K562 (cell line): Measurements from ENCODE around the gene CD160. TPM values are rescaled to one million over a fixed set of nuclear protein-coding genes. Genes with fewer than 3 reads are reported as not detected.

ENCODE experiments used
- ATAC-seq: fragments of 200-7000 bp; cut with Tn5 transposase; 3 replicates; pipeline ENCODE4 v1.9.1; 2020; ENCODE audit warnings: moderate library complexity
- BruUV-seq: library from RNA; stranded (reverse); fragments of 400-500 nt; replicated peaks from 2 replicates; lab custom pipeline; 2021; lab: Mats Ljungman, UMichigan
- CTCF ChIA-PET: fragments of 300-600 bp; formaldehyde crosslinking; extraction: SDS; loops from one replicate; lab custom pipeline; 2021; ENCODE audit warnings: low intra/inter-chr PET ratio; lab: Yijun Ruan, JAX
- POLR2A ChIA-PET: fragments of 300-600, 350-650 bp; sonication (Branson Sonifier 250); formaldehyde crosslinking; extraction: SDS; loops from one replicate; lab custom pipeline; 2021; ENCODE audit warnings: antibody characterized with exemption, inconsistent platforms; lab: Yijun Ruan, JAX
- DNase-seq, 4 experiments: peaks; one replicate each; pipeline versions ENCODE4 v3.0.0 to v3.0.0-alpha.2; 2011 to 2018; ENCODE audit warnings: low spot score in 3 of 4, mixed read lengths in 3 of 4; ENCODE audit errors: extremely low read depth in 1 of 4
- FAIRE-seq: peaks from 2 replicates; lab custom pipeline; 2011; peaks lifted over from hg19 to GRCh38; lab: Jason Lieb, UNC
- H2AFZ ChIP-seq: 2 replicates; pipeline ENCODE4 v1.6.0; 2011; ENCODE audit warnings: low read depth, low read length, control low read depth, inconsistent platforms
- H3K27ac ChIP-seq: fragments of 200-600 bp; 3 replicates; pipeline ENCODE4 v1.8.0; 2011; ENCODE audit warnings: low read depth, mild to moderate bottlenecking, control low read depth, inconsistent platforms, low read length, moderate library complexity, mixed read lengths; ENCODE audit errors: extremely low read depth
- H3K27me3 ChIP-seq, 2 experiments: fragments of 300-600 bp in 1 of 2; 2 replicates in 1 of 2; 3 replicates in 1 of 2; pipeline versions ENCODE4 v1.6.0 to v1.8.0; 2011; ENCODE audit warnings: inconsistent platforms in 2 of 2, low read length in 2 of 2, mild to moderate bottlenecking in 1 of 2, mixed read lengths in 1 of 2, moderate library complexity in 1 of 2; ENCODE audit not compliant: control insufficient read depth in 2 of 2, insufficient read depth in 2 of 2
- H3K36me3 ChIP-seq: fragments of 300-600 bp; 3 replicates; pipeline ENCODE4 v1.8.0; 2011; ENCODE audit warnings: mild to moderate bottlenecking, low read length, inconsistent platforms; ENCODE audit not compliant: control insufficient read depth, insufficient read depth
- H3K4me1 ChIP-seq, 2 experiments: fragments of 200-600 bp in 1 of 2; replicated peaks in 1 of 2; 2 replicates in 1 of 2; 3 replicates in 1 of 2; pipeline versions ENCODE4 v1.5.1 to v1.8.0; 2011; ENCODE audit warnings: inconsistent platforms in 2 of 2, low read length in 2 of 2, mild to moderate bottlenecking in 1 of 2, mixed read lengths in 1 of 2, moderate library complexity in 1 of 2; ENCODE audit not compliant: control insufficient read depth in 2 of 2, insufficient read depth in 2 of 2
- H3K4me2 ChIP-seq: 2 replicates; pipeline ENCODE4 v1.6.1; 2011; ENCODE audit warnings: low read length, control low read depth, inconsistent platforms, mixed read lengths; ENCODE audit not compliant: insufficient read depth
- H3K4me3 ChIP-seq: fragments of 200-600 bp; sonication (generic), shearing (Covaris generic); 2 replicates; pipeline ENCODE4 v1.5.1; 2016; ENCODE audit warnings: control low read depth, inconsistent platforms
- H3K79me2 ChIP-seq: fragments of 200-600 bp; 3 replicates; pipeline ENCODE4 v1.8.0; 2011; ENCODE audit warnings: low read length, inconsistent platforms; ENCODE audit not compliant: control insufficient read depth, insufficient read depth
- H3K9ac ChIP-seq, 2 experiments: 2 replicates each; pipeline versions ENCODE4 v1.6.0 to v1.6.1; 2011; ENCODE audit warnings: low read depth in 2 of 2, low read length in 2 of 2, control low read depth in 1 of 2, inconsistent platforms in 1 of 2, mild to moderate bottlenecking in 1 of 2, mixed read lengths in 1 of 2; ENCODE audit not compliant: insufficient read depth in 1 of 2
- H3K9me1 ChIP-seq: one replicate; pipeline ENCODE4 v1.6.0; 2011; ENCODE audit warnings: inconsistent platforms, mild to moderate bottlenecking, low read length, moderate library complexity; ENCODE audit not compliant: control insufficient read depth, insufficient read depth
- H3K9me3 ChIP-seq: replicated peaks from 2 replicates; pipeline ENCODE4 v1.5.1; 2011; ENCODE audit warnings: low read depth, low read length, inconsistent platforms; ENCODE audit not compliant: control insufficient read depth, insufficient read depth
- H4K20me1 ChIP-seq: replicated peaks from 2 replicates; pipeline ENCODE4 v1.6.1; 2011; ENCODE audit warnings: low read length, inconsistent platforms, mixed read lengths; ENCODE audit not compliant: control insufficient read depth, insufficient read depth
- EP300 ChIP-seq: IDR thresholded peaks from 2 replicates; pipeline ENCODE4 v1.6.1; 2012; ENCODE audit warnings: low read length, improper control_type of control experiment
- HDAC3 ChIP-seq: fragments of 450-650 bp; IDR thresholded peaks from 2 replicates; pipeline ENCODE4 v1.6.1; 2018; ENCODE audit warnings: borderline replicate concordance, mild to moderate bottlenecking, moderate library complexity; ENCODE audit not compliant: partially characterized antibody
- NFRKB ChIP-seq: fragments of 450-650 bp; IDR thresholded peaks from 2 replicates; pipeline ENCODE4 v1.6.1; 2016; ENCODE audit warnings: low read depth
- RBM34 ChIP-seq: fragments of 200-400 bp; formaldehyde crosslinking; IDR thresholded peaks from 2 replicates; pipeline ENCODE4 v1.6.1; 2018; ENCODE audit warnings: low read length, borderline replicate concordance; ENCODE audit not compliant: insufficient read depth
- SREBF2 ChIP-seq: sonication (generic); formaldehyde crosslinking; IDR thresholded peaks from 2 replicates; pipeline ENCODE4 v1.4.0; 2020; ENCODE audit warnings: mild to moderate bottlenecking, missing genetic modification reagents
- TOE1 ChIP-seq, 2 experiments: fragments of 450-650 bp in 1 of 2; sonication (generic) in 1 of 2; formaldehyde crosslinking in 1 of 2; IDR thresholded peaks; 2 replicates each; pipeline versions ENCODE4 v1.7.1 to v1.8.0; 2016 to 2022; ENCODE audit warnings: borderline replicate concordance in 2 of 2, mild to moderate bottlenecking in 2 of 2, antibody characterized with exemption in 1 of 2, inconsistent platforms in 1 of 2, low read depth in 1 of 2, missing genetic modification reagents in 1 of 2, moderate library complexity in 1 of 2
- WGBS: fragments of 100-300 bp; shearing (Covaris generic); methylation state at CpG from one replicate; pipeline ENCODE4 v1.1.6; 2016; ENCODE audit warnings: low coverage, mixed read lengths; ENCODE audit not compliant: insufficient coverage; ENCODE audit errors: missing lambda C conversion rate; 5-methylcytosine and 5-hydroxymethylcytosine counted together
- in situ Hi-C: fragments of 300-500 bp; cut with MboI; formaldehyde crosslinking; loops from 4 replicates; pipeline ENCODE4 v1.15.0; 2018; ENCODE audit warnings: inconsistent platforms, mixed read lengths
- intact Hi-C: fragments of 100-400 bp; cut with micrococcal nuclease; formaldehyde crosslinking; loops from 2 replicates; pipeline ENCODE4 v1.14.2; 2022
- polyA plus RNA-seq, 8 experiments: library from polyadenylated mRNA; depleted of rRNA in 4 of 8; stranded (reverse) in 5 of 8; unstranded in 3 of 8; fragments of >200 nt; fragmentation: Nextera tagmentation in 2 of 8; fragmentation: Illumina TruSeq in 1 of 8; extraction: Ambion mirVana in 2 of 8; extraction: Trizol in 1 of 8; gene quantifications; 2 replicates each; pipeline versions ENCODE4 v1.2.1 to v1.2.3, GENCODE V29; 2011 to 2014; ENCODE audit warnings: inconsistent platforms in 1 of 8, missing spikeins in 1 of 8
- total RNA-seq, 7 experiments: library from RNA; depleted of rRNA in 6 of 7; stranded (reverse); fragments of >200 nt in 6 of 7; fragmentation: Illumina TruSeq in 2 of 7; extraction: Trizol in 2 of 7; gene quantifications; 2 replicates each; pipeline versions ENCODE4 v1.2.1 to v1.2.3, GENCODE V29; 2011 to 2021; ENCODE audit warnings: low replicate concordance in 1 of 7

The CD160 gene
- total and polyA plus RNA-seq, 9 of the 15 experiments (the other 6 are each of a cell fraction or from before 2014, with no cell fraction given) = 0.01 TPM; not detected in 8

DNA sequence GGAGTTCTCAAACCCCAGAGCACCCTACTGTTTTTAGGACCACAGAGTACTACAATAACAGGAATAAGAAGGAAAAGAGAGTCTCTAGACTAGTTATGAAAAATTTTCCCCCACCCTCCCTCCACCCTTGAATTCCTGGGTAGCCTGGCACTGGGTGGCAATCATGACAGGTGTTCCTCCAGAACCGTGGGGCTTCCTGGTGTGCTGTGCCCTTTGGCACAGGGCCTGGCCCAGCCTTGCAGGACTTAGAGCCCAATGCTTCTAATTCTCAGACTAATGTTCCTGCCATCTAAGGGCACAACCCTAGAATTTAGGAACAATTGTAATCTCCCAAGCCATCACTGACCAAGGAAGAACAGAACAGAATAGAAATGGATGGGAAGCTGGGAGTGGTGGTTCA is 1.5 kb upstream of the CD160 start:
- Histone ChIP-seq H3K27me3 (0 out of 5 replicates have a peak, but pooled peaks cover 0 to 6% of the 10 kb centered on the region in 2 experiments), H3K4me2 (no peak overlapping the region), H3K4me1 (peaks cover 4 to 9% of the 10 kb centered on the region in 2 experiments; a peak in 3 of 5 replicates), H3K36me3 (no peaks in the 10 kb centered on the region), H4K20me1 (no peaks in the 10 kb centered on the region), H3K9me1 (no peaks in the 10 kb centered on the region), H3K79me2 (no peaks in the 10 kb centered on the region), H3K4me3 (no peak overlapping the region), H3K27ac (no peak overlapping the region), H3K9ac (no peak overlapping the region), H3K9me3 (no peaks in the 10 kb centered on the region), H2AFZ (no peak overlapping the region)
- CTCF ChIA-PET = no interaction called here
- FAIRE-seq (no peak), ATAC-seq (no peak), DNase-seq (no peak)
- WGBS = 7% methylated on average over 1 of the region's 1 CpG
- POLR2A ChIA-PET = no interaction called here
- TF ChIP-seq SREBF2 (no peak), HDAC3 (no peak), EP300 (no peak), NFRKB (no peak), RBM34 (no peak), TOE1 (IDR thresholded peaks at IDR 0.05; ENCODE audit: borderline replicate concordance) (no peak), TOE1 (CRISPR knock-in tag; IDR thresholded peaks at IDR 0.05; ENCODE audit: borderline replicate concordance, low read depth) (no peak)
- intact Hi-C loops (no loop called here), in situ Hi-C loops (no loop called here)
- BruUV-seq = no TSS peak
